K562 (cell line): ENCODE data around the gene IL12B. TPM values are rescaled to one million over a fixed set of nuclear protein-coding genes. Genes with fewer than 3 reads are reported as not detected.

Source experiments
- ATAC-seq: fragments of 200-7000 bp; cut with Tn5 transposase; 3 replicates; pipeline ENCODE4 v1.9.1; 2020; ENCODE audit warnings: moderate library complexity
- BruUV-seq: library from RNA; stranded (reverse); fragments of 400-500 nt; replicated peaks from 2 replicates; lab custom pipeline; 2021; lab: Mats Ljungman, UMichigan
- CTCF ChIA-PET: fragments of 300-600 bp; formaldehyde crosslinking; extraction: SDS; loops from one replicate; lab custom pipeline; 2021; ENCODE audit warnings: low intra/inter-chr PET ratio; lab: Yijun Ruan, JAX
- POLR2A ChIA-PET: fragments of 300-600, 350-650 bp; sonication (Branson Sonifier 250); formaldehyde crosslinking; extraction: SDS; loops from one replicate; lab custom pipeline; 2021; ENCODE audit warnings: antibody characterized with exemption, inconsistent platforms; lab: Yijun Ruan, JAX
- DNase-seq, 4 experiments: peaks; one replicate each; pipeline versions ENCODE4 v3.0.0 to v3.0.0-alpha.2; 2011 to 2018; ENCODE audit warnings: low spot score in 3 of 4, mixed read lengths in 3 of 4; ENCODE audit errors: extremely low read depth in 1 of 4
- FAIRE-seq: peaks from 2 replicates; lab custom pipeline; 2011; peaks lifted over from hg19 to GRCh38; lab: Jason Lieb, UNC
- H2AFZ ChIP-seq: 2 replicates; pipeline ENCODE4 v1.6.0; 2011; ENCODE audit warnings: low read depth, low read length, control low read depth, inconsistent platforms
- H3K27ac ChIP-seq: fragments of 200-600 bp; 3 replicates; pipeline ENCODE4 v1.8.0; 2011; ENCODE audit warnings: low read depth, mild to moderate bottlenecking, control low read depth, inconsistent platforms, low read length, moderate library complexity, mixed read lengths; ENCODE audit errors: extremely low read depth
- H3K27me3 ChIP-seq, 2 experiments: fragments of 300-600 bp in 1 of 2; 2 replicates in 1 of 2; 3 replicates in 1 of 2; pipeline versions ENCODE4 v1.6.0 to v1.8.0; 2011; ENCODE audit warnings: inconsistent platforms in 2 of 2, low read length in 2 of 2, mild to moderate bottlenecking in 1 of 2, mixed read lengths in 1 of 2, moderate library complexity in 1 of 2; ENCODE audit not compliant: control insufficient read depth in 2 of 2, insufficient read depth in 2 of 2
- H3K36me3 ChIP-seq: fragments of 300-600 bp; 3 replicates; pipeline ENCODE4 v1.8.0; 2011; ENCODE audit warnings: mild to moderate bottlenecking, low read length, inconsistent platforms; ENCODE audit not compliant: control insufficient read depth, insufficient read depth
- H3K4me1 ChIP-seq, 2 experiments: fragments of 200-600 bp in 1 of 2; replicated peaks in 1 of 2; 2 replicates in 1 of 2; 3 replicates in 1 of 2; pipeline versions ENCODE4 v1.5.1 to v1.8.0; 2011; ENCODE audit warnings: inconsistent platforms in 2 of 2, low read length in 2 of 2, mild to moderate bottlenecking in 1 of 2, mixed read lengths in 1 of 2, moderate library complexity in 1 of 2; ENCODE audit not compliant: control insufficient read depth in 2 of 2, insufficient read depth in 2 of 2
- H3K4me2 ChIP-seq: 2 replicates; pipeline ENCODE4 v1.6.1; 2011; ENCODE audit warnings: low read length, control low read depth, inconsistent platforms, mixed read lengths; ENCODE audit not compliant: insufficient read depth
- H3K4me3 ChIP-seq: fragments of 200-600 bp; sonication (generic), shearing (Covaris generic); 2 replicates; pipeline ENCODE4 v1.5.1; 2016; ENCODE audit warnings: control low read depth, inconsistent platforms
- H3K79me2 ChIP-seq: fragments of 200-600 bp; 3 replicates; pipeline ENCODE4 v1.8.0; 2011; ENCODE audit warnings: low read length, inconsistent platforms; ENCODE audit not compliant: control insufficient read depth, insufficient read depth
- H3K9ac ChIP-seq, 2 experiments: 2 replicates each; pipeline versions ENCODE4 v1.6.0 to v1.6.1; 2011; ENCODE audit warnings: low read depth in 2 of 2, low read length in 2 of 2, control low read depth in 1 of 2, inconsistent platforms in 1 of 2, mild to moderate bottlenecking in 1 of 2, mixed read lengths in 1 of 2; ENCODE audit not compliant: insufficient read depth in 1 of 2
- H3K9me1 ChIP-seq: one replicate; pipeline ENCODE4 v1.6.0; 2011; ENCODE audit warnings: inconsistent platforms, mild to moderate bottlenecking, low read length, moderate library complexity; ENCODE audit not compliant: control insufficient read depth, insufficient read depth
- H3K9me3 ChIP-seq: replicated peaks from 2 replicates; pipeline ENCODE4 v1.5.1; 2011; ENCODE audit warnings: low read depth, low read length, inconsistent platforms; ENCODE audit not compliant: control insufficient read depth, insufficient read depth
- H4K20me1 ChIP-seq: replicated peaks from 2 replicates; pipeline ENCODE4 v1.6.1; 2011; ENCODE audit warnings: low read length, inconsistent platforms, mixed read lengths; ENCODE audit not compliant: control insufficient read depth, insufficient read depth
- ELF4 ChIP-seq: fragments of 450-650 bp; formaldehyde crosslinking; IDR thresholded peaks from 2 replicates; pipeline ENCODE4 v1.4.0; 2022; ENCODE audit warnings: missing genetic modification characterization
- HMGXB4 ChIP-seq: sonication (generic); formaldehyde crosslinking; IDR thresholded peaks from 2 replicates; pipeline ENCODE4 v1.8.1; 2023; ENCODE audit warnings: mild to moderate bottlenecking, missing genetic modification reagents
- PBX2 ChIP-seq, 2 experiments: IDR thresholded peaks in 1 of 2; conservative IDR thresholded peaks in 1 of 2; 2 replicates each; pipeline ENCODE4 v1.6.1; 2016; ENCODE audit warnings: low read depth in 2 of 2, mild to moderate bottlenecking in 1 of 2, missing compliant biosample characterization in 1 of 2, missing genetic modification characterization in 1 of 2, moderate library complexity in 1 of 2
- POLR3A ChIP-seq: IDR thresholded peaks from 2 replicates; pipeline ENCODE4 v1.6.1; 2011; ENCODE audit warnings: borderline replicate concordance, mild to moderate bottlenecking, moderate library complexity; ENCODE audit not compliant: insufficient read length, insufficient read depth; ENCODE audit errors: extremely low read depth
- PTBP1 ChIP-seq: fragments of 200-400 bp; formaldehyde crosslinking; IDR thresholded peaks from 2 replicates; pipeline ENCODE4 v1.6.1; 2017; ENCODE audit warnings: low read depth, low read length
- SMAD3 ChIP-seq: fragments of 450-650 bp; formaldehyde crosslinking; conservative IDR thresholded peaks from 2 replicates; pipeline ENCODE4 v1.4.0; 2020; ENCODE audit warnings: mild to moderate bottlenecking
- SMC3 ChIP-seq: conservative IDR thresholded peaks from 2 replicates; pipeline ENCODE4 v1.6.1; 2011; ENCODE audit warnings: low read depth, low read length, improper control_type of control experiment; ENCODE audit not compliant: insufficient read depth
- SUPT5H ChIP-seq: fragments of 450-650 bp; IDR thresholded peaks from 2 replicates; pipeline ENCODE4 v1.6.1; 2016
- ZSCAN32 ChIP-seq: fragments of 450-650 bp; formaldehyde crosslinking; IDR thresholded peaks from 2 replicates; pipeline ENCODE4 v1.4.0; 2020; ENCODE audit warnings: mild to moderate bottlenecking, moderate library complexity
- in situ Hi-C: fragments of 300-500 bp; cut with MboI; formaldehyde crosslinking; loops from 4 replicates; pipeline ENCODE4 v1.15.0; 2018; ENCODE audit warnings: inconsistent platforms, mixed read lengths
- intact Hi-C: fragments of 100-400 bp; cut with micrococcal nuclease; formaldehyde crosslinking; loops from 2 replicates; pipeline ENCODE4 v1.14.2; 2022
- polyA plus RNA-seq, 8 experiments: library from polyadenylated mRNA; depleted of rRNA in 4 of 8; stranded (reverse) in 5 of 8; unstranded in 3 of 8; fragments of >200 nt; fragmentation: Nextera tagmentation in 2 of 8; fragmentation: Illumina TruSeq in 1 of 8; extraction: Ambion mirVana in 2 of 8; extraction: Trizol in 1 of 8; gene quantifications; 2 replicates each; pipeline versions ENCODE4 v1.2.1 to v1.2.3, GENCODE V29; 2011 to 2014; ENCODE audit warnings: inconsistent platforms in 1 of 8, missing spikeins in 1 of 8
- total RNA-seq, 7 experiments: library from RNA; depleted of rRNA in 6 of 7; stranded (reverse); fragments of >200 nt in 6 of 7; fragmentation: Illumina TruSeq in 2 of 7; extraction: Trizol in 2 of 7; gene quantifications; 2 replicates each; pipeline versions ENCODE4 v1.2.1 to v1.2.3, GENCODE V29; 2011 to 2021; ENCODE audit warnings: low replicate concordance in 1 of 7

IL12B gene
- total and polyA plus RNA-seq, 9 of the 15 experiments (the other 6 are each of a cell fraction or from before 2014, with no cell fraction given), result not detected

GRCh38 chr5:159286420-159287035 lies 43.8 kb downstream of the IL12B start (continued):
- TF ChIP-seq PBX2 (CRISPR knock-in tag; IDR thresholded peaks at IDR 0.05; ENCODE audit: low read depth) (no peak), PBX2 (tag; conservative IDR thresholded peaks at IDR 0.05; ENCODE audit: low read depth) (0 out of 2 replicates have a peak, but pooled peaks have one; percentile 12), SUPT5H (peak; percentile 33; the same call in 1 of the 2 replicates), SMC3 (0 out of 2 replicates have a peak, but pooled peaks have one; percentile 18), SMAD3 (CRISPR knock-in tag) (no peak), HMGXB4 (no peak)

- ATAC-seq (no peak), FAIRE-seq (no peak), DNase-seq (no peak)
- Histone ChIP-seq H3K9me1 (no peaks in the 10 kb centered on the region), H2AFZ (no peak overlapping the region), H3K9ac (no peak overlapping the region), H3K4me2 (no peak overlapping the region), H3K36me3 (peaks cover 74% of the 10 kb centered on the region), H3K9me3 (no peaks in the 10 kb centered on the region), H3K4me1 (no peaks in the 10 kb centered on the region), H4K20me1 (no peaks in the 10 kb centered on the region), H3K27ac (no peak overlapping the region), H3K4me3 (no peak overlapping the region), H3K79me2 (no peaks in the 10 kb centered on the region), H3K27me3 (no peaks in the 10 kb centered on the region)
- in situ Hi-C loops (no loop called here), intact Hi-C loops (no loop called here)
- no TSS peak for BruUV-seq
- TF ChIP-seq PTBP1, result no peak
- no peak for TF ChIP-seq ELF4 (CRISPR knock-in tag)
- TF ChIP-seq POLR3A, result no peak
- no peak for TF ChIP-seq ZSCAN32 (CRISPR knock-in tag)
- POLR2A ChIA-PET, result no interaction called here
- CTCF ChIA-PET, result no interaction called here
These were observed 55.6 kb downstream of the IL12B start for GRCh38 chr5:159274676-159275075.
